ENCODE data around the gene PODN. TPM values are rescaled to one million over a fixed set of nuclear protein-coding genes. Genes with fewer than 3 reads are reported as not detected.

The PODN gene
- total RNA-seq, 2 donors from 2014 or later: 35.8 to 123 TPM

DNA sequence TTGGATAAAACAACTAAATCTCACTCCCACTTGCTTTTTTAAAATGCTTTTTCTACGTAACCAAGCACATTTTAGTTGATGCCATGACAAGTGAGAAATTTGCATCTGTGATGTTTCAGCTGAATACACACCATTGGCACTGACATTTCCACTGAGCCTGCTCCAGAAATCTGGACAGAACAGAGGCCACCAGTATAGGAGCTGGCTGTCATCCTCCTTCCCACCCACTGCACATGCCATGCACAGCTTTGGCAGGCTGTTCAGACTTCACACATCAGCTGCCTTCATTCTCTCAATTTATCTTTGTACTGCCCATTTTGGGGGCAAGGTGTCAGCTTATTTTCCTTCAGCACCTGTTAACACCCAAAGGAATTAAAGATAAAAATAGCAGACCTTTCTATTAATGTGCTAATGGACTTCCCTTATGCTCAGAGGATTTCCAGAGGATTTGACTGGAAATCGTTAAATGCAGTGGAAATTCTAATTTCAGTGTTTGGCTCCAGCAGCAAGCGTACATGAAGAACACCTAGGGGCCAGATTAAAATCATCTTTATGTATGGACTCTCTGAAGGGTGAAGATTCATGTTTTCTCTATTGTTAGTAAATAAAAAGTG is 12.9 kb upstream of the PODN start:
- no peak overlapping the region for H3K4me3 ChIP-seq
- no peak overlapping the region for H3K27ac ChIP-seq
- intact Hi-C loops (cut with DNase I): no loop called here
- 84 to 87% methylated on average over 3 of the region's 3 CpGs for WGBS, 2 donors
- no peak for ATAC-seq
- no peaks in the 10 kb centered on the region for H3K9me3 ChIP-seq
- H3K36me3 ChIP-seq (replicated peaks in 1 of 2; ENCODE audit: insufficient read depth in 1 of 2, low read depth in 2 of 2): peaks cover 0 to 8% of the 10 kb centered on the region in 2 donors
- TF ChIP-seq CTCF (IDR thresholded peaks at IDR 0.05) (no peak), POLR2A (IDR thresholded peaks at IDR 0.05) (no peak)
- no peaks in the 10 kb centered on the region for H3K27me3 ChIP-seq
- no peak for DNase-seq
- peaks cover 11% of the 10 kb centered on the region for H3K4me1 ChIP-seq

- WGBS, 2 donors: 79 to 84% methylated on average over 3 of the region's 3 CpGs
- DNase-seq (no peak), ATAC-seq (no peak)
- Histone ChIP-seq H3K9me3 (no peaks in the 10 kb centered on the region), H3K4me3 (no peak overlapping the region), H3K4me1 (peaks cover 11% of the 10 kb centered on the region), H3K36me3 (replicated peaks in 1 of 2; ENCODE audit: insufficient read depth in 1 of 2, low read depth in 2 of 2) (peaks cover 0 to 8% of the 10 kb centered on the region in 2 donors), H3K27me3 (no peaks in the 10 kb centered on the region), H3K27ac (no peak overlapping the region)
- intact Hi-C loops (cut with DNase I): no loop called here
- no peak for TF ChIP-seq POLR2A (IDR thresholded peaks at IDR 0.05)
- no peak for TF ChIP-seq CTCF (IDR thresholded peaks at IDR 0.05)
These were observed 12.4 kb upstream of the PODN start for GRCh38 chr1:53049574-53049967.

DNA sequence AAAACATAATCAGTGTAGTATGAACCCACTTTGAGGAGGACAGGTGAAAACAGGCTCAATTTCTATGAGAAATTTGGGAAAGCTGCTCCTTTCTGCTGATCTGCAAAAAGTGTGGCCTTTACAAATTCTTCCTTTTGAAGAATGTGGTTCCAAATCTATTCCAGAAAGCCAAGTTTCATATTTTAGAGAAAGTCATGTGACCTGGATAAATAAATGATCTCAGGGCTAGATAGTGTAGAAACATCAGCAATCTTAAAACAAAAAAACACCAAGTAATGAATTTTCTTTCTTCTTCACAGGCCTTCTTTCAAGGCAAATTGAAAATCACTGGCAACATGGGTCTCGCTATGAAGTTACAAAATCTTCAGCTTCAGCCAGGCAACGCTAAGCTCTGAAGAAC is 11.7 kb upstream of the PODN start:
- peaks cover 11% of the 10 kb centered on the region for H3K4me1 ChIP-seq
- no peak overlapping the region for H3K4me3 ChIP-seq
- no peaks in the 10 kb centered on the region for H3K27me3 ChIP-seq
- TF ChIP-seq POLR2A (IDR thresholded peaks at IDR 0.05): no peak
- TF ChIP-seq CTCF (IDR thresholded peaks at IDR 0.05): no peak
- intact Hi-C loops (cut with DNase I): no loop called here
- H3K9me3 ChIP-seq: no peaks in the 10 kb centered on the region
- H3K36me3 ChIP-seq (replicated peaks in 1 of 2; ENCODE audit: insufficient read depth in 1 of 2, low read depth in 2 of 2): peaks cover 0 to 8% of the 10 kb centered on the region in 2 donors
- DNase-seq (no peak), ATAC-seq (no peak)
- no peak overlapping the region for H3K27ac ChIP-seq
- WGBS, 2 donors: 82 to 95% methylated on average over 2 of the region's 2 CpGs

- H3K27ac ChIP-seq: no peak overlapping the region
- TF ChIP-seq POLR2A (IDR thresholded peaks at IDR 0.05) (no peak), CTCF (IDR thresholded peaks at IDR 0.05) (no peak)
- WGBS, 2 donors: 24 to 34% methylated on average over 1 of the region's 1 CpG
These were observed 10.3 kb upstream of the PODN start for GRCh38 chr1:53051676-53052075.

GRCh38 chr1:53057127-53057526 is 4.9 kb upstream of the PODN start:
- ATAC-seq (no peak), DNase-seq (no peak)
- Histone ChIP-seq H3K4me1 (peaks cover 9% of the 10 kb centered on the region), H3K36me3 (replicated peaks in 1 of 2; ENCODE audit: insufficient read depth in 1 of 2, low read depth in 2 of 2) (no peaks in the 10 kb centered on the region), H3K27me3 (peaks cover 0 to 11% of the 10 kb centered on the region in 2 donors), H3K9me3 (no peaks in the 10 kb centered on the region), H3K27ac (no peak overlapping the region), H3K4me3 (no peak overlapping the region)
- 53 to 75% methylated on average over 2 of the region's 2 CpGs for WGBS, 2 donors
- TF ChIP-seq CTCF (IDR thresholded peaks at IDR 0.05): no peak
- no peak for TF ChIP-seq POLR2A (IDR thresholded peaks at IDR 0.05)
- intact Hi-C loops (cut with DNase I): no loop called here

More at GRCh38 chr1:53051676-53052075, 10.3 kb upstream of the PODN start:
- Histone ChIP-seq H3K9me3 (no peaks in the 10 kb centered on the region), H3K4me3 (no peak overlapping the region), H3K4me1 (peaks cover 7% of the 10 kb centered on the region), H3K27me3 (no peaks in the 10 kb centered on the region), H3K36me3 (replicated peaks in 1 of 2; ENCODE audit: insufficient read depth in 1 of 2, low read depth in 2 of 2) (peaks cover 0 to 8% of the 10 kb centered on the region in 2 donors)
- DNase-seq: no peak
- intact Hi-C loops (cut with DNase I): no loop called here
- no peak for ATAC-seq

Measured in body of pancreas (tissue), 4 donors.